NK-92 (cell line): ENCODE measurements around the gene BAZ1B.
"Not testable (repeated sequence)": the region's sequence is repeated elsewhere in the genome, so short reads cannot be mapped to it uniquely, and the experiment has no call there.

Experiments used
- DNase-seq: peaks from one replicate; lab custom pipeline; 2025; ENCODE audit not compliant: unreplicated experiment; lab: John Stamatoyannopoulos, UW

The BAZ1B gene

GRCh38 chr7:73544678-73545077 lies 22.6 kb upstream of the BAZ1B start:
- DNase-seq, result no peak

DNA sequence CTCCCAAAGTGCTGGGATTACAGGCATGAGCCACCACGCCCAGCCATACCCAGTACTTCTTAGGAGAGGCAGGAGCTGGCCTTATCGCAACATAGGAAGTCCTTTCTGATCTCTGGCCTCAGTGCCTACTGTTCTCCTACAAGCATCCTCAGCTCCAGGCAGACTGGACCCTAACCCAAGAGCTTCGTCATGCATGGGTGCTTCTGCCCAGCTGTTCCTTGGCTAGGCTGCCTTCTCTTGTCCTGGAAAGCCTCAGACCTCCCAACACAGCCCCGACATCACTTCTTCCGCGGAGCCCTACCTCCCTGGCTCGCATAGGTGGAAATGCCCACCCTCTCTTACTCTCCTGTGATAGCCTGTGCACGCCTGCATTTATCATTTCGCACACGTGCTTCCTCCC lies 19.6 kb upstream of the BAZ1B start:
- DNase-seq, result no peak

- no peak for DNase-seq
These were observed 17.6 kb upstream of the BAZ1B start for GRCh38 chr7:73539709-73540108.

DNA sequence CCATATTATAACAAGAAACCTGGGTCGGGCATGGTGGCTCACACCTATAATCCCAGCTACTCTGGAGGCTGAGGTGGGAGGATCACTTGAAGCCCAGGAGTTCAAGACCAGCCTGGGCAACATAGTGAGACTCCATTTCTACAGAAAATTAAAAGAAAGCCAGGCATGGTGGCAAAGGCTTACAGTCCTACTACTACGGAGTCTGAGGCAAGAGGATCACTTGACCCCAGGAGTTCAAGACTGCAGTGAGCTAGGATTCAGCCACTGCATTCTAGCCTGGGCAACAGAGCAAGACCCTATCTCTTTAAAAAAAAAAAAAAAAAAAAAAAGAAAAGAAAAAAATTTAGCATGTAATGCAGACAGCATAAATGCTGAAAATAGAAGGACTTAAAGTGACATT lies 16.4 kb upstream of the BAZ1B start:
- DNase-seq, result not testable (repeated sequence)

GRCh38 chr7:73537051-73537450 lies 15.0 kb upstream of the BAZ1B start:
- DNase-seq, result no peak

- no peak for DNase-seq
These were observed 14.4 kb upstream of the BAZ1B start for GRCh38 chr7:73536479-73536878.

DNA sequence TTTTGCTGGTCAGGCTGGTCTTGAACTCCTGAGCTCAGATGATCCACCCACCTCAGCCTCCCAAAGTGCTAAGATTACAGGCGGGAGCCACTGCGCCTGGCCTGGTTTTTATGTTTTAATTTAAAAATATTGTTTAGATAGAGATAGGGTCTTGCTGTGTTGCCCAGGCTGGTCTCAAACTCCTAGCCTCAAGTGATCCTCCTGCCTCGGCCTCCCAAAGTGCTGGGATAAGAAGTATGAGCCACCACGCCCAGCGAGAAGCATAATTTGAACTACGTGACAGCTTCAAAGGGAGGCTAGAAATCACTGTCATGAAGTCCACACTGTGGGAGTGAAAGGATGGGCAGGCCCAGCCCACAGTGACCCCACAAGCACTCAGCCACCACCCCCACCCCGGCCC lies 13.8 kb upstream of the BAZ1B start:
- not testable (repeated sequence) for DNase-seq

DNA sequence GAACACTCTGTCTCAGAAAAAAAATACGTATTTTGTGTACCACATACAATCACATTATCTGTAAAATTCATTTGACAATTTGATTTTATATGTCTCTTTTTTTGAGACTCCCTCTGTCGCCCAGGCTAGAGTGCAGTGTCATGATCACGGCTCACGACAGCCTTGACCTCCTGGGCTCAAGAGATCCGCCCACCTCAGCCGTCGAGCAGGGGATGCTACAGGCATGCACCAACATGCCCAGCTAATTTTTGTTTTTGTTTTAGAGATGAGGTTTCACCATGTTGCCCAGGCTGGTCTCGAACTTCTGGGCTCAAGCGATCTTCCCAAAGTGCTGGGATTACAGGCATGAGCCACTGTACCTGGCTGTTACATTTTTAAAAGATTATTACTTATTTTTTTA lies 11.6 kb upstream of the BAZ1B start:
- DNase-seq, result no peak

DNA sequence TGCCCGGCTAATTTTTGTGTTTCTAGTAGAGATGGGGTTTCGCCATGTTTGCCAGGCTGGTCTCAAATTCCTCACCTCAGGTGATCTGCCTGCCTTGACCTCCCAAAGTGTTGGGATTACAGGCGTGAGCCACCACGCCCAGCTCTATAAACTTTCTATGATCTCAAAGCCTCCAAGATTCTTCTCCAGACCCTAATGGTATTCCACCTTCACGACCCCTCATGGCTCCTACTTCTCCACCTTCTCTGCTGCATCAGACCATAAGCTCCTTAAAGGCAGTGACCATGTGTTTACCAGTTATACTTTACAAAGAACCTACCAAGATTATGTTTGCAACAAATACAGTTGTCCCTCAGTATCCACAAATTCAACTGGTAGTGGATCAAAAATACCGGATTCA lies 10.1 kb upstream of the BAZ1B start:
- DNase-seq, result no peak

DNA sequence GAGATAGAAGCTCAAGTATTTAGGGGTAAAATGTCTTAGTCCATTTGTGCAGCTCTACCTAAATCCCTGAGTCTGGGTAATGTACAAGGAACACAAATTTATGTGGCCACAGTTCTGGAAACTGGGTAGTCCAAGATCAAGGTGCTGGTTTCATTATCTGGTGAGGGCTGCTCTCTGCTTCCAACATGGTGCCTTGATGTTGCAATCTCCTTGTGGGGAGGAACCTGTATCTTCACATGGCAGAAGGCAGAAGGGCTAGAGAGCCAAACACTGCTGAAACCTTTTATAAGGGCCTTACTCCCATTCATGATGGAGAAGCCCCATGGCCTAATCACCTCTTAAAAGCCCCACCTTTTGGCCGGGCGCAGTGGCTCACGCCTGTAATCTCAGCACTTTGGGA lies 8.7 kb upstream of the BAZ1B start:
- no peak for DNase-seq

- DNase-seq, result no peak
These were observed 5.1 kb upstream of the BAZ1B start for GRCh38 chr7:73526896-73527821.

GRCh38 chr7:73526158-73526494 lies 4.0 kb upstream of the BAZ1B start:
- DNase-seq, result not testable (repeated sequence)

DNA sequence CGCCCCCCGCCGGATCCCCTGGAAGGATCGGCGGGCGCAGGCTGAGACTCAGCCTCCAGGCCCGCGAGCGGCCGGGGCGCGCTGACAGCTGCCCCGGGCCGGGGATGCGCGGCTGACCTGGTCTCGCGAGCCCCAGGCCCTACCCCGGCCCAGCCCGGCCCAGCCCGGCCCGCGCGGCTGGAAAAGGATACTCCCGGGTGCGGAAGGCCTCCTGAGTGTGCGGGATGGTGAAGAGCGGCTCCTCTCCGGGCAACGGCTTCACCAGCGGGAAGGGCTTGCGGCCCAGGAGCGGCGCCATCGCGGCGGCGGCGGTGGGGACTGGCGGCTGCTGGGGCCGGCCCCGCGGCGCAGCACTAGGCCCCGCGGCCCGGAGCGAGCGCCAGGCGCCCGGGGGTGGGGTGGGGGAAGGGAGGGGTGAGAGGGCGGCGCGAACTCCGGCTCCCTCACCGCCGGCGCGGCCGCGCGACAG lies 423 bp downstream of the BAZ1B start:
- DNase-seq, result no peak

DNA sequence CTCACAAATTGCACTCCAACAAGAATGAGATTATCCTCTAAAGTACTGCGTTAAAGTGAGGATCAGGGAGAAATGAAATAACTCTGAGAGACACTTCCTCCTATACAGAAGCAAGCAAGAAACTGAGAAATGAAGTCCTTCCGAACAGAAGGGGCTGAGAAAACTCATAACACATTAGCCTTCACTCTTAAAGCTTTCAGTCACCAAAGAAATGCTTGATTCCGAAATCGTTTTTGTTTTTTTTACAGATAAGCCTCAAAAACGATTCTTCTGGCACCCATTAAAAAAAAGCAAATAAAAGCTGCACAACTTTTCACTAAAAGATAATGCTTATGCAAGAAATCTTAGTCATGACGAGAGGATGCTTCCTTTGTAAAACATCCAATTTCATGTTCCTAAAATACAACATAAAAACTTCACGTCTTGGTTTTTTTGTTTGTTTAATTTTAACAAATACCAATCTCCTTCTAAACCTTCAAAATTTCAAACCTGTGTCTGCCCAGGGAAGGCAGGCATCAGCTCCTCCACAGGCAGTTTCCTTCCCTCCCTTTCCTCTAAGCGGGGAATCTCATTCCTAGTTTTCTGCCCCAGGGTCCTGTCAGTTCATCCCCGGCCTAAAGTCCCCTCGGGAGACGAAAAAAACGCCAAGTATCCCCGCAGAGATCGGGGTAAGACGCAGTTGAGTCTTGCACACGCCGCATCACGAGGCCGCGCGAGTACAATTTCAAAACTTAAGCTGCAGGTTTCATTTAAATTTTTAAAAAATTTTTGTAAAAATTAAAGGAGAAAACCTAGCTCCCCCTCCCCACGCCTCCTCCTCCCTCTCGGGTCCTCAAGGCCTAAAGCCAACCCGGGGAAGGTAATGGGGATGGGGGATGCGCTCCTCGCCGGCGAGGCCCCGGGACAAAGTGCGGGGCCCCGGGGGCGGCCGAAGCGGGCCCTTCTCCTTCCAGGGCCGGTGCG lies 1.1 kb downstream of the BAZ1B start:
- DNase-seq, result no peak

GRCh38 chr7:73519867-73520672 lies 2.0 kb downstream of the BAZ1B start:
- no peak for DNase-seq

- no peak for DNase-seq
These were observed 3.6 kb downstream of the BAZ1B start for GRCh38 chr7:73518470-73518869.

GRCh38 chr7:73517241-73517995 lies 4.7 kb downstream of the BAZ1B start:
- no peak for DNase-seq

DNA sequence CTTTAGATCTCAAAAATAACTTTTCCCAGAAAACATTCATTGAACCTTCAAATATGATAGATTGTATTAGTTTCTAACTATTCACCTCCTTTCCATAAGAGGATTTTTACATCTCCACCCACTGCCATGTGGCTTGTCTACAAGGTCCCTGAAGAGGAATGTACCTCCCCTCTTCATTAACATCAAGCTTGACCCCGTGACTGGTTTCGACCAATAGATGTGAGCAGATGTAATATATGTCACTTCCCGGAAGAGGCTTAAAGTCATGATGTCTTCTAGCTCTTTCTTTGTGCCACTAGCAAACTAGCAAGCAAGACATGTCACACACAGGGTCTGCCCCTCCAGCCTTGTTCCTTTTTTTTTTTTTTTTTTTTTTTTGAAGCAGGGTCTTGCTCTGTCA lies 6.9 kb downstream of the BAZ1B start:
- DNase-seq, result no peak

GRCh38 chr7:73512018-73512780 lies 9.9 kb downstream of the BAZ1B start:
- no peak for DNase-seq

DNA sequence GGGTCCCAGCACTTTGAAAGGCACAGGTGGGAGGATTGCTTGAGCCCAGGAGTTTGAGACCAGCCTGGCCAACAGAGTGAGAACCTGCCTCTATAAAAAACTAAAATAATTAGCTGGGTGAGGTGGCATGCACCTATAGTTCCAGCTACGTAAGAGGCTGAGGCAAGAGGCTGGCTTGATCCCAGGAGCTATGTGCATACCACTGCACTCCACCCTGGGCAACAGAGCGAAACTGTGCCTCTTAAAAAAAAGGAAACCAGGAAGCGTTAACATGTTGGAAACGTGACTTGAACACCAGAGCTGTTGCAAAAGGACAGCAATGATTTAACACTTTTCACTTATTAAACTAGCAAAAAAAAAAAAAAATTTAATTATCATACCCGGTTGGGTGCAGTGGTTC lies 12.6 kb downstream of the BAZ1B start:
- no peak for DNase-seq
